HEK293 (cell line): ENCODE data around the gene NANOS3.

Source experiments
- CTCF ChIA-PET: fragments of 350-600 bp; formaldehyde crosslinking; extraction: SDS; loops from one replicate; lab custom pipeline; 2021; ENCODE audit warnings: antibody characterized with exemption; lab: Yijun Ruan, JAX
- POLR2A ChIA-PET: fragments of 300-600 bp; formaldehyde crosslinking; extraction: SDS; loops from one replicate; lab custom pipeline; 2020; ENCODE audit warnings: antibody characterized with exemption, inconsistent platforms; lab: Yijun Ruan, JAX
- H3K27ac ChIP-seq: fragments of 200-500 bp; sonication (Bioruptor generic); 2 replicates; pipeline ENCODE4 v1.5.1; 2014; ENCODE audit warnings: low read depth, low read length, control low read depth, inconsistent platforms; ENCODE audit errors: extremely low read depth
- H3K36me3 ChIP-seq, 2 experiments: fragments of 200-500 bp in 1 of 2; sonication (Bioruptor generic) in 1 of 2; 1 replicate in 1 of 2; 2 replicates in 1 of 2; pipeline ENCODE4 v1.5.1; 2014 to 2017; ENCODE audit warnings: inconsistent platforms in 2 of 2, low read length in 2 of 2; ENCODE audit not compliant: control insufficient read depth in 2 of 2, insufficient read depth in 1 of 2
- H3K4me1 ChIP-seq: fragments of 200-500 bp; sonication (Bioruptor generic); 2 replicates; pipeline ENCODE4 v1.5.1; 2014; ENCODE audit warnings: mild to moderate bottlenecking, low read length, inconsistent platforms; ENCODE audit not compliant: control insufficient read depth, insufficient read depth
- H3K4me3 ChIP-seq: 2 replicates; pipeline ENCODE4 v1.5.1; 2011; ENCODE audit warnings: low read depth, mild to moderate bottlenecking, control low read depth, low read length, moderate library complexity
- H3K9me3 ChIP-seq: fragments of 200-500 bp; sonication (Bioruptor generic); 2 replicates; pipeline ENCODE4 v1.5.1; 2014; ENCODE audit warnings: low read depth, low read length, inconsistent platforms; ENCODE audit not compliant: control insufficient read depth, insufficient read depth
- GFI1B ChIP-seq: fragments of 450-650 bp; formaldehyde crosslinking; IDR thresholded peaks from 2 replicates; pipeline ENCODE4 v1.5.1; 2016; ENCODE audit warnings: missing biosample characterization, missing genetic modification characterization
- GLI4 ChIP-seq: fragments of 450-650 bp; formaldehyde crosslinking; IDR thresholded peaks from 2 replicates; pipeline ENCODE4 v1.5.1; 2016; ENCODE audit warnings: missing biosample characterization, missing genetic modification characterization
- HIC1 ChIP-seq: fragments of 450-650 bp; formaldehyde crosslinking; IDR thresholded peaks from 2 replicates; pipeline ENCODE4 v1.5.1; 2016; ENCODE audit warnings: missing biosample characterization, missing genetic modification characterization
- MZF1 ChIP-seq: fragments of 450-650 bp; formaldehyde crosslinking; IDR thresholded peaks from 2 replicates; pipeline ENCODE4 v1.5.1; 2017; ENCODE audit warnings: missing biosample characterization, missing genetic modification characterization, borderline replicate concordance
- PRDM1 ChIP-seq: fragments of 450-650 bp; formaldehyde crosslinking; IDR thresholded peaks from 2 replicates; pipeline ENCODE4; 2016; ENCODE audit warnings: missing biosample characterization, missing genetic modification characterization
- PRDM10 ChIP-seq: fragments of 450-650 bp; formaldehyde crosslinking; IDR thresholded peaks from 2 replicates; pipeline ENCODE4 v1.5.1; 2016; ENCODE audit warnings: missing biosample characterization, missing genetic modification characterization
- TRIM28 ChIP-seq: IDR thresholded peaks from 2 replicates; pipeline ENCODE4 v1.6.1; 2011; ENCODE audit warnings: low read length, control low read depth, borderline replicate concordance
- ZBTB10 ChIP-seq: fragments of 450-650 bp; formaldehyde crosslinking; IDR thresholded peaks from 2 replicates; pipeline ENCODE4 v1.5.1; 2016; ENCODE audit warnings: missing biosample characterization, missing genetic modification characterization
- ZBTB7A ChIP-seq: fragments of 450-650 bp; formaldehyde crosslinking; IDR thresholded peaks from 2 replicates; pipeline ENCODE4 v1.5.1; 2016; ENCODE audit warnings: low read depth, missing biosample characterization, missing genetic modification characterization
- ZFHX2 ChIP-seq: fragments of 450-650 bp; formaldehyde crosslinking; conservative IDR thresholded peaks from 2 replicates; pipeline ENCODE4 v1.5.1; 2016; ENCODE audit warnings: missing biosample characterization, missing genetic modification characterization
- ZFP37 ChIP-seq: fragments of 450-650 bp; formaldehyde crosslinking; IDR thresholded peaks from 2 replicates; pipeline ENCODE4 v1.5.1; 2016; ENCODE audit warnings: missing biosample characterization, missing genetic modification characterization
- ZFP41 ChIP-seq: fragments of 450-650 bp; formaldehyde crosslinking; IDR thresholded peaks from 2 replicates; pipeline ENCODE4 v1.5.1; 2016; ENCODE audit warnings: missing biosample characterization, missing genetic modification characterization, borderline replicate concordance
- ZNF16 ChIP-seq: fragments of 450-650 bp; formaldehyde crosslinking; IDR thresholded peaks from 2 replicates; pipeline ENCODE4 v1.5.1; 2016; ENCODE audit warnings: low read depth, missing biosample characterization, missing genetic modification characterization
- ZNF174 ChIP-seq: fragments of 450-650 bp; formaldehyde crosslinking; IDR thresholded peaks from 2 replicates; pipeline ENCODE4 v1.5.0; 2017; ENCODE audit warnings: missing biosample characterization, mild to moderate bottlenecking, missing genetic modification characterization
- ZNF23 ChIP-seq: fragments of 450-650 bp; formaldehyde crosslinking; IDR thresholded peaks from 2 replicates; pipeline ENCODE4 v1.5.1; 2016; ENCODE audit warnings: missing biosample characterization, missing genetic modification characterization, borderline replicate concordance
- ZNF26 ChIP-seq: fragments of 450-650 bp; formaldehyde crosslinking; IDR thresholded peaks from 2 replicates; pipeline ENCODE4 v1.5.1; 2016; ENCODE audit warnings: missing biosample characterization, missing genetic modification characterization
- ZNF266 ChIP-seq: fragments of 450-650 bp; formaldehyde crosslinking; IDR thresholded peaks from 2 replicates; pipeline ENCODE4 v1.5.1; 2016; ENCODE audit warnings: missing biosample characterization, missing genetic modification characterization, low read depth
- ZNF335 ChIP-seq: fragments of 450-650 bp; formaldehyde crosslinking; conservative IDR thresholded peaks from 2 replicates; pipeline ENCODE4 v1.5.1; 2016; ENCODE audit warnings: missing biosample characterization, missing genetic modification characterization
- ZNF692 ChIP-seq: fragments of 450-650 bp; formaldehyde crosslinking; IDR thresholded peaks from 2 replicates; pipeline ENCODE4 v1.5.1; 2016; ENCODE audit warnings: missing biosample characterization, missing genetic modification characterization
- ZNF791 ChIP-seq: fragments of 450-650 bp; formaldehyde crosslinking; IDR thresholded peaks from 2 replicates; pipeline ENCODE4 v1.5.1; 2016; ENCODE audit warnings: missing biosample characterization, missing genetic modification characterization
- ZNF792 ChIP-seq: fragments of 450-650 bp; formaldehyde crosslinking; IDR thresholded peaks from 2 replicates; pipeline ENCODE4 v1.5.1; 2016; ENCODE audit warnings: missing biosample characterization, missing genetic modification characterization

NANOS3 gene

GRCh38 chr19:13848798-13849676, 27.9 kb upstream of the NANOS3 start (continued):
- TF ChIP-seq ZNF692 (no peak), HIC1 (0 out of 2 replicates have a peak, but pooled peaks have one; percentile 10), ZNF791 (tag by site-specific recombination) (no peak), ZBTB10 (tag by site-specific recombination) (no peak)
- TF ChIP-seq, all 188 proteins: peak for 7

- Histone ChIP-seq H3K4me3 (peak overlapping the region; percentile 29), H3K36me3 (no peaks in the 10 kb centered on the region), H3K4me1 (peaks cover 20% of the 10 kb centered on the region), H3K27ac (peak overlapping the region; percentile 60), H3K9me3 (no peaks in the 10 kb centered on the region)
- ChIA-PET CTCF (interaction anchor here (0.7 to 4.8 kb wide), 4 partner anchors 11 to 435 kb away, joined by 3 to 45 read pairs (median 3); no protein-coding TSS in a partner anchor), POLR2A (interaction anchor here (1.0 to 3.4 kb wide), 9 partner anchors 10 to 119 kb away, joined by 3 to 21 read pairs (median 5); partner anchors contain the start of genes C19orf53 and ZSWIM4)
- TF ChIP-seq ZFP41 (tag by site-specific recombination) = no peak
- TF ChIP-seq ZNF792 (tag by site-specific recombination) = no peak
- TF ChIP-seq PRDM1 (tag by site-specific recombination) = no peak
- TF ChIP-seq ZFHX2 = peak; percentile 70
- 0 out of 2 replicates have a peak, but pooled peaks have one; percentile 8 for TF ChIP-seq GLI4 (tag by site-specific recombination)
- 0 out of 2 replicates have a peak, but pooled peaks have one; percentile 23 for TF ChIP-seq TRIM28
- no peak for TF ChIP-seq ZBTB7A (tag by site-specific recombination)
- no peak for TF ChIP-seq ZNF26 (tag by site-specific recombination)
- no peak for TF ChIP-seq GFI1B (tag by site-specific recombination)
- TF ChIP-seq ZFP37 = no peak
- peak; percentile 60; the same call in 1 of the 2 replicates for TF ChIP-seq MZF1
- TF ChIP-seq ZNF266 (tag by site-specific recombination) = no peak
- no peak for TF ChIP-seq ZNF16 (tag by site-specific recombination)
- no peak for TF ChIP-seq ZNF23 (tag by site-specific recombination)
- TF ChIP-seq ZNF335 = peak; percentile 54
- TF ChIP-seq PRDM10 (tag by site-specific recombination) = peak; percentile 59
- TF ChIP-seq ZNF174 (tag by site-specific recombination) = no peak
Observed at GRCh38 chr19:13849991-13850909, 26.7 kb upstream of the NANOS3 start.
